Natural killer cell (primary cell): Measurements from ENCODE around the gene CHMP1B. TPM values are rescaled to one million over a fixed set of nuclear protein-coding genes. Genes with fewer than 3 reads are reported as not detected.

Source experiments
- ATAC-seq, 3 donors: fragments of 150-1000 bp in 2 of 3; fragments of 200-7000 bp in 1 of 3; cut with Tn5 transposase; 1 replicate in 1 of 3; 2 replicates in 2 of 3; pipeline ENCODE4 v1.10.0; 2021; ENCODE audit warnings: mild to moderate bottlenecking in 2 of 3, moderate library complexity in 2 of 3
- DNase-seq, 2 donors: peaks; one replicate each; pipeline versions ENCODE4 v3.0.0 to v3.0.0-alpha.2; 2013 to 2021; ENCODE audit warnings: mixed read lengths in 1 of 2
- H3K27ac ChIP-seq: one replicate; pipeline ENCODE4 v1.5.1; 2013; ENCODE audit warnings: mild to moderate bottlenecking, low read length
- H3K27me3 ChIP-seq: one replicate; pipeline ENCODE4 v1.6.1; 2013; ENCODE audit warnings: low read length; ENCODE audit not compliant: control insufficient read depth, insufficient read depth
- H3K36me3 ChIP-seq: one replicate; pipeline ENCODE4 v1.6.1; 2013; ENCODE audit warnings: low read length; ENCODE audit not compliant: control insufficient read depth, insufficient read depth
- H3K4me1 ChIP-seq: one replicate; pipeline ENCODE4 v1.6.1; 2013; ENCODE audit warnings: low read length; ENCODE audit not compliant: control insufficient read depth, insufficient read depth
- H3K4me3 ChIP-seq: one replicate; pipeline ENCODE4 v1.5.1; 2013; ENCODE audit warnings: low read length
- H3K9me3 ChIP-seq: one replicate; pipeline ENCODE4 v1.6.1; 2013; ENCODE audit warnings: low read length; ENCODE audit not compliant: control insufficient read depth, insufficient read depth
- H3K27ac Mint-ChIP-seq, 2 donors: one replicate each; pipeline ENCODE4 v1.8.0; 2022; ENCODE audit warnings: mild to moderate bottlenecking in 2 of 2, mixed read lengths in 2 of 2, moderate library complexity in 1 of 2
- H3K27me3 Mint-ChIP-seq, 2 donors: one replicate each; pipeline ENCODE4 v1.8.0; 2022; ENCODE audit warnings: low read depth in 2 of 2, mixed read lengths in 2 of 2
- H3K36me3 Mint-ChIP-seq: one replicate; pipeline ENCODE4 v1.8.0; 2022; ENCODE audit warnings: mixed read lengths
- H3K4me1 Mint-ChIP-seq, 2 donors: one replicate each; pipeline ENCODE4 v1.8.0; 2022; ENCODE audit warnings: mixed read lengths in 2 of 2
- H3K4me3 Mint-ChIP-seq: one replicate; pipeline ENCODE4 v1.8.0; 2022; ENCODE audit warnings: mild to moderate bottlenecking, moderate library complexity, mixed read lengths
- H3K9me3 Mint-ChIP-seq, 2 donors: one replicate each; pipeline ENCODE4 v1.8.0; 2022; ENCODE audit warnings: mixed read lengths in 2 of 2
- WGBS: methylation state at CpG from one replicate; pipeline ENCODE4 v1.1.7; 2013; ENCODE audit warnings: missing lambda C conversion rate; ENCODE audit not compliant: insufficient coverage; 5-methylcytosine and 5-hydroxymethylcytosine counted together
- intact Hi-C: fragments of 100-400 bp; cut with micrococcal nuclease; formaldehyde crosslinking; loops from one replicate; pipeline ENCODE4 v1.14.2; 2022
- total RNA-seq, 4 donors: library from RNA; stranded (reverse); fragments of 120-200 nt in 1 of 4; gene quantifications; one replicate each; pipeline versions ENCODE4 v1.2.3 to v1.2.4, GENCODE V29; 2013 to 2022
- TF ChIP-seq, protein P1 (sequence below): fragments of 200-600 bp; IDR thresholded peaks from one replicate; pipeline ENCODE4 v1.8.0; 2022; ENCODE audit warnings: antibody characterized with exemption

The CHMP1B gene
- total RNA-seq, 3 donors from 2014 or later (not counting 1 experiment from before 2014, with no cell fraction given), result 99.4 to 132 (median 110) TPM

DNA sequence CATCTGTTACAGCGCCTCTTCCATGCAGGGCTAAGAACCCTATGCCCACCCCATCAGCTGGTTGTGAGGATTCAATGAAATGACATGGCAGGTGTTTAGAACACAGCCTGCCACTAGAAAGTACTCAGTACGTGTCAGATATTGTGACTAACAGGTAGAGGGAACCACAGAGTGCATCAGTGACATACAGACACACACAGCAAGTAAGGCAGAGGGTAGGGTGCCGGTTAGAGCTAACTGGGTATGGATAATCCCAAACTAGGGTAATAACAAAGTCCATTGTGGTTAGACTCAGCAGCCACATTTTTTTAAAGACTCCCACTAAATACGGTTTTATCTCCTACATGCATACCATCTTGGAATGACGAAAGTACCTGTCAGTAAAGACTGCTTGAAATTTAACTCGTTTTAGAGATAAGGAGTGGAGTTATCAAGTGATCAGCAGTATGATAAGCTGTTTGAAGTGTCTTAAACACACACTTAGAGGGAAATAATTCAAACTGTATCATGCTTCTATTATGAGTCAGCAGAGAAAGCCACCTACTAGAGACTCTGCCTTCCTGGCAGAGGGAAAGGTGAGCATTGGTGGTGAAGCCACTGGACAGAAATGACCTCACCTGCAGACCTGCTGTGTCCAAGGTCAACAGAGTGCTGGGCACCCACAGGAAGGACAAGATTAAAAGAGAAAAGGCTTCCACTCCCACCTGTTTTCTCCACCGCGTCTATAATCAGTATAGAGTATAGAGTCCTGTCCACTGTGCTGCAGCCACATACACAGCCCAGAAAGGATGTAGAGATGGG is 36.3 kb downstream of the CHMP1B start:
- Mint-ChIP-seq H3K4me3 (no peak overlapping the region), H3K27me3 (no peaks in the 10 kb centered on the region), H3K9me3 (no peaks in the 10 kb centered on the region), H3K27ac (peak overlapping the region in 1 of 2 donors; percentile 47), H3K36me3 (no peaks in the 10 kb centered on the region), H3K4me1 (peaks cover 0 to 12% of the 10 kb centered on the region in 2 donors)
- Histone ChIP-seq H3K36me3 (peaks cover 55% of the 10 kb centered on the region), H3K27ac (no peak overlapping the region), H3K4me3 (no peak overlapping the region), H3K9me3 (no peaks in the 10 kb centered on the region), H3K4me1 (peaks cover 5% of the 10 kb centered on the region), H3K27me3 (no peaks in the 10 kb centered on the region)
- intact Hi-C loops, result no loop called here
- WGBS, result 87% methylated on average over 6 of the region's 8 CpGs
- TF ChIP-seq, protein P1, sequence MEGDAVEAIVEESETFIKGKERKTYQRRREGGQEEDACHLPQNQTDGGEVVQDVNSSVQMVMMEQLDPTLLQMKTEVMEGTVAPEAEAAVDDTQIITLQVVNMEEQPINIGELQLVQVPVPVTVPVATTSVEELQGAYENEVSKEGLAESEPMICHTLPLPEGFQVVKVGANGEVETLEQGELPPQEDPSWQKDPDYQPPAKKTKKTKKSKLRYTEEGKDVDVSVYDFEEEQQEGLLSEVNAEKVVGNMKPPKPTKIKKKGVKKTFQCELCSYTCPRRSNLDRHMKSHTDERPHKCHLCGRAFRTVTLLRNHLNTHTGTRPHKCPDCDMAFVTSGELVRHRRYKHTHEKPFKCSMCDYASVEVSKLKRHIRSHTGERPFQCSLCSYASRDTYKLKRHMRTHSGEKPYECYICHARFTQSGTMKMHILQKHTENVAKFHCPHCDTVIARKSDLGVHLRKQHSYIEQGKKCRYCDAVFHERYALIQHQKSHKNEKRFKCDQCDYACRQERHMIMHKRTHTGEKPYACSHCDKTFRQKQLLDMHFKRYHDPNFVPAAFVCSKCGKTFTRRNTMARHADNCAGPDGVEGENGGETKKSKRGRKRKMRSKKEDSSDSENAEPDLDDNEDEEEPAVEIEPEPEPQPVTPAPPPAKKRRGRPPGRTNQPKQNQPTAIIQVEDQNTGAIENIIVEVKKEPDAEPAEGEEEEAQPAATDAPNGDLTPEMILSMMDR, result no peak
- no peak for DNase-seq
- ATAC-seq, result peak in 1 of 3 donors; percentile 46

DNA sequence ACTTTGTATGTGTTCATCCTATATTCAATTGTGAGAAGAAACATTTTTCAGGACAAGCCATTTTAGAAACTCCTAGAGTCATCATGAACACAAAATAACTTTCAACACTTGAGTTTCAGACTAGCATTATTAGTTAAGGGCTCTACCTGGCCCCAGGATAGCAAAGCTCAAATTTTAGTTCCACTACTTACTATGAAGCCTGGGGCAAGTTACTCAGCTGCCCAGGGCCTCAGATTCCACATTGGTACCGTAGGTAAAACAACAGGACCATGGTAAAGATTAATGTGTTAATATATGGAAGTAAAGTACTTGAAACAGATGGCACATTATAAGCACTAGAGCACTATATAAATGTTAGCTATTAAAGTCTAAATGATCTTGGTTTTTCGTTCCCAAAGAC is 37.5 kb downstream of the CHMP1B start:
- H3K4me1 ChIP-seq, result peaks cover 3% of the 10 kb centered on the region
- Mint-ChIP-seq H3K4me3 (no peak overlapping the region), H3K36me3 (no peaks in the 10 kb centered on the region), H3K9me3 (no peaks in the 10 kb centered on the region), H3K4me1 (peaks cover 0 to 8% of the 10 kb centered on the region in 2 donors), H3K27me3 (no peaks in the 10 kb centered on the region), H3K27ac (no peak overlapping the region)
- intact Hi-C loops, result no loop called here
- DNase-seq, result no peak
- H3K9me3 ChIP-seq, result no peaks in the 10 kb centered on the region
- H3K27ac ChIP-seq, result no peak overlapping the region
- WGBS, result 100% methylated on average over 1 of the region's 2 CpGs
- TF ChIP-seq, protein P1, result no peak
- peaks cover 62% of the 10 kb centered on the region for H3K36me3 ChIP-seq
- no peak for ATAC-seq
- H3K27me3 ChIP-seq, result no peaks in the 10 kb centered on the region
- H3K4me3 ChIP-seq, result no peak overlapping the region

DNA sequence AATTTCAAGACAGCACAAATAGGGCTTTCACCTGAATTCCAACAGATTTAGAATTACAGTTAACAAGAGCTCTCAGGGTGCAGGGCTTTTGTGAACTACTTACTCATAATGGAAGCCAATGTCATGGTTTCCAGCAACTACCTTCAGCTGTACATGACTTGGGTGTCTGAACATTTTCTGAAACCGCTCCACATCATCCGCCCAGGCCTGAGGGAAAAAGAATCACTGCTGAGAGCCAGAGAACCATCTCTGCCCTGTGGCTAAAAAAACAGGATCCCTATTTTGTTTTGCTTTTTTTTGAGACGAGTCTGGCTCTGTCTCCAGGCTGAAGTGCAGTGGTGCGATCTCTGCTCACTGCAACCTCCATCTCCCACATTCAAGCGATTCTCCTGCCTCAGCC is 38.1 kb downstream of the CHMP1B start:
- Mint-ChIP-seq H3K4me1 (peaks cover 0 to 8% of the 10 kb centered on the region in 2 donors), H3K4me3 (no peak overlapping the region), H3K27ac (no peak overlapping the region), H3K27me3 (no peaks in the 10 kb centered on the region), H3K9me3 (no peaks in the 10 kb centered on the region), H3K36me3 (no peaks in the 10 kb centered on the region)
- 100% methylated on average over 4 of the region's 5 CpGs for WGBS
- no peak for ATAC-seq
- Histone ChIP-seq H3K4me1 (no peaks in the 10 kb centered on the region), H3K36me3 (peaks cover 62% of the 10 kb centered on the region), H3K4me3 (no peak overlapping the region), H3K9me3 (no peaks in the 10 kb centered on the region), H3K27me3 (no peaks in the 10 kb centered on the region), H3K27ac (no peak overlapping the region)
- TF ChIP-seq, protein P1, result no peak
- DNase-seq, result no peak
- intact Hi-C loops, result no loop called here
